HCEC 1CT (cell line): ENCODE measurements around the gene DALRD3.
"Not testable (repeated sequence)": the region's sequence is repeated elsewhere in the genome, so short reads cannot be mapped to it uniquely, and the experiment has no call there.

Experiments used
- DNase-seq: peaks from one replicate; pipeline ENCODE4 v3.0.0-alpha.2; 2017

Gene DALRD3

DNA sequence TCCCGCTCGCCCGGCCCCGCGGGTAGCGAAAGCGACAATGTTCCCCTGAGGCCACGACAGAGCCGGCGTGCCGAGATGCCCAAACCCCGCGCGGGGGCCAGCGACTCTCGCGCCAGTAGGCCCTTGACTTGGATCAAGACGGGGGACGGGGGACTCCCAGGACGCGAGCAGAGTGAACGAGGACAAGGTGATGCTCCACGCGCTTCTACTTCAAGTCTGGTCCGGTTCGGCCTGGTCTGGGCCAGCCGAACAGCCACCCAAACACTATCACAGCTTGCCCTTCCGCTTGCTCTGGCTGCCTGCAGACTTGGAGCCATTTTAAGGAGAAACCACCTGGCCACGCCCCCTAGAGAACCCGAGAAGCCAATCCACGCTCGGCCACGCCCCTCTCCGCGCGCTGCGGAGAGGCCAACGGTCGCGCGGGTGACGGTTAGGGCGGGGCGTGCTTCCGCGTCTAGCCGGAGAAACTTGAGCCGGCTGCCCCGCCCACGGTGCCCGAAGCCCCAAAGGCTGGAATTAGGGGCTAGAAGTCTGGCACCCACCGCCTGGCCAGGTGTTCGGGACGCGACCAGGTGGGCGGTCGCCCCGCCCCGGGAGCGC lies 2.9 kb upstream of the DALRD3 start:
- DNase-seq: peak; percentile 96

DNA sequence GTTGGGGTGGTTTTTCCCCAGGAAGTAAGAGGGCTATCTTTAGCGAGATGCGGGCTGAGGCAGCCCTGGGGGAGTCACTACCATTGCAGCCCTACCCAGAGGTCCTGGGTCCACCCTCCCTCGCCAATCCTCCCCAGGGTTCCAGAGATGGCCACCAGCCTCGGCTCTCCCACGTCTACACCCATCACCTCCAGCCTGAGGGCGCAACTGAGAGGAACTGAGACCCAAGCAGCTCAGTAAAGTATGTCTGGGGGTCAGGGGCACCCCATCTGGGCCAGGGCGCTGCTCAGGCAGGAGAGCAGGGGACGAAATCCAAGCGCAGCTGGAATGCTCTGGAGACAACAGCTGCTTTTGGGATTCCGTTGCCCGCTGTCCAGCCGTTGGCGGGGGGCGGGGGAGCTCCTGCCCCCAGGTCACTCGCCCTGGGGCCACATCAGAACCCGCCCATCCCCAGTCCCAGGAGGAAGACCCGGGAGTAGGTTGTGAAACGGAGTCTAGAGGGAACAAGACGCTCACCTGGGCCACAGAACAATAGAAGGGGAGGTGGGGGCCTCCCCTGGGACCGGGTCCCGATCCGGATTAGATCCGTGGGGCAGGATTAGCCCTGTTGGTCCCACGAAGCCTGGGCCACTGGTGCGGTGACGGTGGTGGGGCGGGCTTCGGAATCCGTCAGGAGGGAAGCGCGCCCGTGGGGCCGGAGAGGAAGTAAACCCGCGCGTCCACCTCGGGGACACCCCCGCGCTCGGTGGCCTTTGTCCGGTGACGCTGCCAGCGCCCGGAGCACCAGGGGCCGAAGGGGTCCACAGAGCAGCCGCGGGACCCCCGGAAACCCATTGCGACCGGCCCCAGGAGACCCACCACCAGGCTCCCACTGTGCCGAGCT lies 2.2 kb upstream of the DALRD3 start:
- peak; percentile 17 for DNase-seq

DNA sequence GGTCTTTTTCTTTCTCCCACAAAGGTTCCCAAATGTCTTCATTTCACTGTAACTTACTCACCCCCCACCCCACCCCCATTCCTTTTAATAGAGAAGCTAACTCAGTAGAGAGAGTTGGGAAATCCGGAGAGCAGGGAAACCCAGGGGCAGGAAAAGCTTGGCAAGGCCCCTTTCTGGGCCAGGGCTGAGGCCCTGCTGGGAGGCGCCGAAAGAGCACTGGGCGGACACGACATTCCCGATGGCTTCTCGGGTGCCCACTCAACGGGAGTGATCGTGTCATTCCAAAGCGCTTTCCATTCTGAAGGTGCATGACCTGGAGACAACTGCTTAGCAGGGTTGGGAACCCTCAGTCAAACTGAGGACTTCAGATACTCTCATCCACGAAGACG lies 1.6 kb upstream of the DALRD3 start:
- no peak for DNase-seq

DNA sequence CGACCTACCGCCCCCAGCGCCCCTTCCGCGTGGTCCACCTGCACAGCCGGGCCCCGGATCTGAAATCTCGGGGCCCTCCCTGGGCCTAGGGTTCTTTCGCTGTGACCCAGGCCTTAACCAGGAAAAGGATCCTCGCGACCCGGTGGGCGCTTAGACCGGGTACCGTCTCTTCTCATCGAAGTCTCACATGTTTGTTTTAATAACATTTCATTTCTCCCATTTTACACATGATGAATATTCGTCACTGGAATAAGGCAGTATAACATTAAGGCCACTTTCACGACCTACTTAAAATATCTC lies 277 bp upstream of the DALRD3 start:
- DNase-seq: no peak

DNA sequence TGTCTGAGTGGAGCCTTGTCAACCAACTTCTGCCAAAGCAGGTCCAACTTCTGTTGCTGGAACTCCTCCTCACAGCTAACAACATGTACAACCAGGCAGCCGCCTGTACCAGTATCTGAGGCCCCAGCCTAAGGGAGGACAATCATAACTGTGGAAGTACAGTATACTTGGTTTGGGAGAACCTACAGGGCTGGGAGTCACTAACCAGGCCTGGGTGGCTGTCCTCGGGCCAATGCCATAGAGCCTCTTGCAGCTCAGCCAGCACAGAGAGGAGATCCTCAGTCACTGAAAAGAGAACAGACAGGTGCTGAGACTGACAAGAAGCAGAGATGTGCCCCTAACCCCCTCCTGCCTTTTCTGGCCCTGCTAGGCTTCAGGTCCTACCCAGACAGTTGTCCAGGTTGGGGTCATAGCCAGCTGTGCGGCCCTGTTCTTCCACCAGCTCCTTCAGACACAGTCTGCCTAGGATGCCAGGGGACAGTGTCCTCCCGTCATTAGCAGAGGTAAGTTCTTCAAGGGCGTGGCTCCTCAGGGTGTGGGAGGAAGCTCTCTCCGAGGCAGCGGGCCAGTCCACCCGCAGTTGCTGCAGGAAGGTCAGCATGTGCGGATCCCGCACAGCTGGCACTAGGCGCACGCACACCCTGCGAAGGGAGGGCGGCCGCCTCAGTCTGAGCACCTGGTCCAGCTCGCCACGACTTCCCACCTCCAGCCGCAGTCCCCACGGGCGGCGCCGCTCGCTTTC lies 980 bp downstream of the DALRD3 start:
- DNase-seq: no peak

DNA sequence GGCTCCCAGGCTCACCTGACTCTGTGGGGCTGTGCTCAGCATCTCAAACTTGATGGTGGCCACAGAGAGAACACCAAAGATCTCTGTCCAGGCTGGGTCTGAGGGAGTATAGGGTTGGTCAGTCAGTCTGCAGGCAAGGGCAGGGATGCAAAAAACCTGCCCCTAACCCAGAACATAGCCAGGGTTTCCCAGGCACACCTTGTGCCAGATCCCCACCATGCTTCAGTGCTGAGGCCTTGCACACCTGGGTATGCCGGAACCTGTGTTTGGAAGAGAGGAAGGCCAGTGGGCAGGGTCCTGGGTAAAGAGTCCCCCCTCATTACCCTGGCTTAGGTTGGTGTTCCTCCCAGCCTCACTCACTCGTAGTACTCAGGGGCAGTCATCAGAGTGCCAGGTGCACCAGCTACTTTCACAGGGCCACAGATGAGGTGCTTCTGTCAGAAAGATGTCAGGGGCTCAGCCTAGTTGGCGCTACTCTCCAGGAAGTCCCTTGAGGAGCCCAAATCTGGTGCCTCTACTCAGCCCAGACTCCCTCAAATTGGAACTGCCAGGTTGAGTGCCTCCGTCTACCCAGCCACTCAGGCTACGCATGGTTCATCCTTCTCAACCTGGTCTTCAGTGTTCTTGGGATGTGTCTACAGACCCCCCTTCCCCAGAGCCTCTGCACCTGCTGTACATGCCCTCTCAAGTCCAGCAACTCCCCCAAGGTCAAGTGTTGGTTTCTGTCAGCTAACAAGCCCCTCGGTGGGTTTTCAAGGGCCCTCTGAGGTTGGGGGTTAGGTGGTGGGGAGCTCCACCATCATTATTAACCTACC lies 1.8 kb downstream of the DALRD3 start:
- DNase-seq: no peak

DNA sequence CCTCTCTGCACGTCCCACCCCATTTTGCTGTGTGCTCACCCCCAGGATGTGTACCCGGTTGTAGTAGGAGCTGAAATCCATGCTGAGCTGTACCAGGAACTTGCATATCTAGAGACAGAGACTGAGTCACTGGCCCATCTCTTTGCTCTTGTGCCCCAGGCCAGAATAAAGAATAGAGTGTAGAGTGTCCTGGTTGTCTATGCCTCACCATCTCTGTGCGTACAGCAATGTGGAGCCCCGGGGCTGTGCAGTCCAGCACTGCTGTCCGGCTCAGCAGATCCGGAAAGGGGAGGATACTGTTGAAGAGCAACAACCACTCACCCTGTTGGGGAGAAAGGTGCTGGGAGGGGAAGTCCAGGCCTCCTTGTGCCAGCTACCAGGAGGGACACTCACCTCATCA lies 2.6 kb downstream of the DALRD3 start:
- no peak for DNase-seq

DNA sequence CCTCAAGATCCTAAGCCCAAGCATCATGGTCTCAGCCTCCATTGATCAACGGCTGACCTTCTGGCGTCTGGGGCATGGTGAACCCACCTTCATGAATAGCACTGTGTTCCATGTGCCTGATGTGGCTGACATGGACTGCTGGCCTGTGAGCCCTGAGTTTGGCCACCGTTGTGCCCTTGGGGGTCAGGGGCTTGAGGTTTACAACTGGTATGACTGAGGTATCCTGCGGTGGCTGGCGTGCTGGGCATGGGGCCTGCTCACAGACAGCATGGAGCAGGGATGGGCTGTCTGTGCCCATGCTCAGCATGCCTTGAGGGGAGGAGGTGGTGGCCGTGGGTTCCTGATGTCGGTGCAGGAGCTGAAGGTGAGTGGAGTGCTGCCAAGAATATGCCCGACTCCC lies 3.3 kb downstream of the DALRD3 start:
- no peak for DNase-seq

DNA sequence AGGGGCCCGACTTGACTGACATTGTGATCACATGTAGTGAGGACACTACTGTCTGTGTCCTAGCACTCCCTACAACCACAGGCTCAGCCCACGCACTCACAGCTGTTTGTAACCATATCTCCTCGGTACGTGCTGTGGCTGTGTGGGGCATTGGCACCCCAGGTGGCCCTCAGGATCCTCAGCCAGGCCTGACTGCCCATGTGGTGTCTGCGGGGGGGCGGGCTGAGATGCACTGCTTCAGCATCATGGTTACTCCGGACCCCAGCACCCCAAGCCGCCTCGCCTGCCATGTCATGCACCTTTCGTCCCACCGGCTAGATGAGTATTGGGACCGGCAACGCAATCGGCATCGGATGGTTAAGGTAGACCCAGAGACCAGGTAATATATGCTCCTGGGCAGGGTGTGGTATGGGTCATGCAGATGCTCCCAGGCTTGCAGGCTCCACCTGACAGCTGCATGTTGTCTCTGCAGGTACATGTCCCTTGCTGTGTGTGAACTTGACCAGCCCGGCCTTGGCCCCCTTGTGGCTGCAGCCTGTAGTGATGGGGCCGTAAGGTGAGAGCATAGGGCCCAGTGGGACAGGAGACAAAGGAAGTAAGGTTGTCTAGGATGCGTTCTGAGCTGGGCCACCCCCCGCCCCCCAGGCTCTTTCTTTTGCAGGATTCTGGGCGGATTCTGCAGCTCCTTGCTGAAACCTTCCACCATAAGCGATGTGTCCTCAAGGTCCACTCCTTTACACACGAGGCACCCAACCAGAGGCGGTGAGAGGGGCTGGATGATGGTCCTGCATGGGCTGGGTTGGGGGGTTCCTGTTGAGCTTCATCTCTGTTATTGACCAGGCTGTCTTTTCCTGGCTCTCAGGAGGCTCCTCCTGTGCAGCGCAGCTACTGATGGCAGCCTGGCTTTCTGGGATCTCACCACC lies 4.4 kb downstream of the DALRD3 start:
- DNase-seq: no peak

DNA sequence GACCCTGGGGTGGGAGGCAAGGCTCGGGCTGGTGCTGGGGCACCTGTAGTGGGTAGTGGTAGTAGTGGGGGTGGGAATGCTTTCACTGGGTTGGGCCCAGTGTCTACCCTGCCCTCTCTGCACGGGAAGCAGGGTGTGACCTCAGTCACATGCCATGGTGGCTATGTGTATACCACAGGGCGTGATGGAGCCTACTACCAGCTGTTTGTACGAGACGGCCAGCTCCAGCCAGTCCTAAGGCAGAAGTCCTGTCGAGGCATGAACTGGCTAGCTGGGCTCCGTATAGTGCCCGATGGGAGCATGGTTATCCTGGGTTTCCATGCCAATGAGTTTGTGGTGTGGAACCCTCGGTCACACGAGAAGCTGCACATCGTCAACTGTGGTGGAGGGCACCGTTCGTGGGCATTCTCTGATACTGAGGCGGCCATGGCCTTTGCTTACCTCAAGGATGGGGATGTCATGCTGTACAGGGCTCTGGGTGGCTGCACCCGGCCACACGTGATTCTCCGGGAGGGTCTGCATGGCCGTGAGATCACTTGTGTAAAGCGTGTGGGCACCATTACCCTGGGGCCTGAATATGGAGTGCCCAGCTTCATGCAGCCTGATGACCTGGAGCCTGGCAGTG lies 5.2 kb downstream of the DALRD3 start:
- no peak for DNase-seq

DNA sequence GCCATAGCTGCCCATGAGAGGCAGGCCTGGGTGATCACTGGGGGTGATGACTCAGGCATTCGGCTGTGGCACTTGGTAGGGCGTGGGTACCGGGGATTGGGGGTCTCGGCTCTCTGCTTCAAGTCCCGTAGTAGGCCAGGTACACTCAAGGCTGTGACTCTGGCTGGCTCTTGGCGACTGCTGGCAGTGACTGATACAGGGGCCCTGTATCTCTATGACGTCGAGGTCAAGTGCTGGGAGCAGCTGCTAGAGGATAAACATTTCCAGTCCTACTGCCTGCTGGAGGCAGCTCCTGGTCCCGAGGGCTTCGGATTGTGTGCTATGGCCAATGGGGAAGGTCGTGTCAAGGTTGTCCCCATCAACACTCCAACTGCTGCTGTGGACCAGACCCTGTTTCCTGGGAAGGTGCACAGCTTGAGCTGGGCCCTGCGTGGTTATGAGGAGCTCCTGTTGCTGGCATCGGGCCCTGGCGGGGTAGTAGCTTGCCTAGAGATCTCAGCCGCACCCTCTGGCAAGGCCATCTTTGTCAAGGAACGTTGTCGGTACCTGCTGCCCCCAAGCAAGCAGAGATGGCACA lies 5.9 kb downstream of the DALRD3 start:
- DNase-seq: no peak

DNA sequence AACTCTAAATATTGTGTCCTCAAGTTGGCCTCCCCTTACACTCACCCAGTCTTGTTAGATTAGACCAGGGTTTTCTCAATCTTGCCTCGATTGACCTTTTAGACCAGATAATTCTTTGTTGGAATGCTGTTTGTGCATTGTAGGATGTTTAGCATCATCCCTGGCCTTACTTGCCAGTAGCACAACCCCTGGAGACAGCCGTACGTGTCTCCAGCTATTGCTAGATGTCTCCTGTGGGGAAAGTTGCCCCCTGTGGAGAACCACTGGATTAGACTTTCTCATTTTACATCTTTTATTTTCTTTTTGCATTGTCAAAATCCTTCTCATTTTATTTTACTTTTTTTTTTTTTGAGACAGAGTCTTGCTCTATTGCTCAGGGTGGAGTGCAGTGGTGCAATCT lies 9.0 kb downstream of the DALRD3 start:
- no peak for DNase-seq

DNA sequence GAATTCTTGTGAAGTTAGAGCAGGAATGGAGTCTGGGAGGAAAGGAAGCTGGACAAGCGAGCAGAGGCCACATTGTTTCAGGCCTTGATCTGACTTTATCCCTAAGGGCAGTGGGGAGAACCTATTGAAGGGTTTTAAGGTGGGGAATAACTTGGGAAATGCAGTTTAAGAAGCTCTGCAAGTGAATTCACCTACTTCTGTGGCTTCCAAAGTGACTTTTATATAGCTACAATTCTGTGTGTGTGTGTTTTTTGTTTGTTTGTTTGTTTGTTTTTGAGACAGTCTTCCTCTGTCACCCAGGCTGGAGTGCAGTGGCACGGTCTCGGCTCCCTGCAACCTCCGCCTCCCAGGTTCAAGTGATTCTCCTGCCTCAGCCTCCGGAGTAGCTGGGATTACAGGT lies 9.8 kb downstream of the DALRD3 start:
- DNase-seq: not testable (repeated sequence)

DNA sequence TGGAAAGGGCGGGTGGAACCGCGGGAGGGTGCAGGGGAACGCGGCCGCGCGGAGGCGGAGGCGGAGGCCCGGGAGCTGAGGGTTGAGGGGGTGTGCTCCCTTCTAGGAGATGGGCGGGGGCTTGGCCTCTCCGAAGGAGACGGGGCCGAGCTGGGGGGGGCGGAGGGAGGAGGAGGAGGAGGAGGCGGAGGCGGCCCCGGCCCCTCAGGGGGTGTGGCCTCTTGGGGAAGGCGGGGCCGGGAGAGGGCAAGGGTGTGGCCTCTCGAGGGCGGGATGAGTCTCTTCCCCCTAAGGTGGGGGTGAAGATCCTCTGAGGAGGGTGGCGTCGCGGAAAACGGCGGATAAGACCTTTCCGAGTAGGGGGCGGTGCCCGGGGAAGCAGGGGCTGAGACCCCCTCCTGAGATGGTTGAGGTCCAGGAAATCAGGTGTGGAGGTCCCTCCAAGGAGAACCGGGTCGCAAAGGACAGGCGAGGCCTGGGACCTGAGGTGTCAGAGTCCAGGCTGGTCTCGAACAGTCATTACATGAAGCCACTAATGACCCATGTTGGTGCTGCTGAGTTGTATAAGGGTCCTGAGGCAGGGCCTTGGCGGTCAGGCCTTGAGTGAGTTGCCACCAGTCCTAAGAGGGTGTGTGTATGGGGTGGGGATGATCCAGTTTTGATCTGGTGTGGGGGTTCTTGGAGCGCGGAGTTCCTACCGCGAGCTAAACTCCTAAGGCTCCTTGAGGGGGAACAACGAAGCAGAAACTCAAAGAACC lies 10.4 kb downstream of the DALRD3 start:
- DNase-seq: peak; percentile 81

DNA sequence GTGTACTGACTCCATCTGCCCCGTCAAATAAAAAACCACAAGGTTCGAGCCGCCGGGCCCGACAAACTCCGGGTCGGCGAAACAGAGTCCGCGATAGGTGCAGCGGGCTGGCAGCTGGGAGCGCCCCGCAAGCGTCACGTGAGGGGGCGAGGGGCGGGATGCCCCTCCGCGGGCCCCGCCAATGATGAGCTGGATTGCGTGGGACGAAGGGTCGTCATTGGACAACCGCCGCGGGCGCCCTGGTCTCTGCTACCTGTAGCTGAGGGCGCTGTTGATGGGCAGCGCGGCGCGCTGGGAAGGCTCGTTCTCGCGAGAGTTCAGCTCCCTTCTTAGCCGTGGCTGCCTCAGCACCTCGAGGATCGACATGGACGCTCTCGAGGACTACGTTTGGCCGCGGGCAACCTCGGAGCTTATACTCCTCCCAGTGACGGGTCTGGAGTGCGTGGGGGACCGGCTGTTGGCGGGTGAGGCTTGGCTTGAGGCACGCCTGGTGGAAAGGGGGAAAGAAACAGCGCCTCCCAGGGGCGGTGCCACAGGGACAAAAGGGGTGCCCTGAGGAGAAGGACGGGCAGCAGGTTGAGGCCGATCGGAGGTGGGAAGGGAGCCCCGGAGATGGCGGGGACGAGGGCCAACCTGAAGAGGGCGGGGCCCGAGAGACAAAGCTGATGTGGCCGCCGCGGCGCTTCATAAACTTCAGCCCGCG lies 11.2 kb downstream of the DALRD3 start, which contains the start of gene WDR6:
WDR6 (plus strand) TSS at position 324 of the 703 bp plus-strand sequence; CDS start at position 365, 41 bp downstream.
- DNase-seq: peak; percentile 96

DNA sequence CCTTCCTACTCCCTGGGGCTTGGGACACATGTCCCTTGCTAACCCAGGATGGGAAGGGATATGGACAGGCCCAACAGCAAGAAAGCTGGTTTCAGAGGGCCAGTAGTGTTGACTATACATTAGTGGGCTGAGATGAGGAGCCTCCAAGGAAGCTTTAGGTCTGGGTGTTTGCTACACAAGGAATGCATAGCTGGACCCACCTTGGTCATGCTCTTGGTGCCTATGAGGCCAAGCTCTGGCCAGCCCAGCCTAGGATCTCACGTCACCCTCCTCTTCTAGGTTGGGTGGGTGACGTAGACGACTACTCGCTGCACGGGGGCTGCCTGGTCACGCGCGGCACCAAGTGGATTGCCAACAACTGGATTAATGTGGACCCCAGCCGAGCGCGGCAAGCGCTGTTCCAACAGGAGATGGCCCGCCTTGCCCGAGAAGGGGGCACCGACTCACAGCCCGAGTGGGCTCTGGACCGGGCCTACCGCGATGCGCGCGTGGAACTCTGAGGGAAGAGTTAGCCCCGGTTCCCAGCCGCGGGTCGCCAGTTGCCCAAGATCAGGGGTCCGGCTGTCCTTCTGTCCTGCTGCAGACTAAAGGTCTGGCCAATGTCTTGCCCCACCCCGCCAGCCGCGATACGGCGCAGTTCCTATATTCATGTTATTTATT lies 11.8 kb downstream of the DALRD3 start:
- no peak for DNase-seq

DNA sequence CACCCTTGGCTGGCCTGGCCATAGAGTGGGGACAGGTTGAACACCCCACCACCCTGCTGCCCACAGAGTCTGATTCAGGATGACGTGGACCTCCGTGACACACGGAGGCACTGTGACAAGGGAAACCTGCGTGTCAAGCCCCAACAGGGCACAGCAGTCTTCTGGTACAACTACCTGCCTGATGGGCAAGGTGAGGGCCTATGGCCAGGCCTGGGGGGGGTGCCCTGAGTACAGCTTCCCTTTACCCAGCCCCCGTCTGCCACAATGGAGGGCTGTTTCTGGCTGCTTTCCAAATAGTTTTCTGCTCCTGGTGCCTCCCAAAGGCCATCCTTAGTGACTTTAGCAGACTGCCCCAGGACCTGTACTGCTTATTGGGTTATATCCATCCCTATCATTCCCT lies 12.4 kb downstream of the DALRD3 start:
- DNase-seq: no peak

DNA sequence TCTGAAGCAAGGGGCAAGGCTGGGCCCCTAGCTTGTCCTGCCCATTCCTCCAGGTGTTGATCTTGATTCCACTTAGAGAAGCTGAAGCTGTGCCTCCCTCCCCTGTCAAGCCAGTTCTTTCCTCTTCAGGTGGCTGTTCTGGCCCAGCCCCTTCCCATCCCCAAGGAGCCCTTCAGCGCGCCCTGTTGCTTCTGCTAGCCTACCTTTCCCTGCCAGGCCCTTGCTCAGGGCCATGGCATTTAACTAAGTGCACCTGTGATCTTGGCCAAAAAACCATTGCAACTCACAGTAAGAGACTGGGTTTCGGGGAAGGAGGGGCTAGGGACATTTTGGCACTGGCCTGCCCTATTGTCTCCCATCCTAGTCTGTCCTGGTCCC lies 13.1 kb downstream of the DALRD3 start:
- no peak for DNase-seq
